H1 (cell line): ENCODE data around the gene ADCY7. TPM values are rescaled to one million over a fixed set of nuclear protein-coding genes. Genes with fewer than 3 reads are reported as not detected.

ENCODE experiments used
- CTCF ChIA-PET: fragments of 300-600 bp; sonication (Branson Sonifier 250); formaldehyde crosslinking; loops from one replicate; lab custom pipeline; 2021; ENCODE audit not compliant: partially characterized antibody; lab: Charles Lee
- POLR2A ChIA-PET: fragments of 300-600 bp; sonication (Branson Sonifier 250); formaldehyde crosslinking; loops from one replicate; lab custom pipeline; 2021; ENCODE audit warnings: inconsistent platforms; ENCODE audit not compliant: partially characterized antibody; lab: Charles Lee
- DNase-seq, 2 experiments: peaks; one replicate each; pipeline versions ENCODE4 v3.0.0 to v3.0.0-alpha.2; 2010 to 2022; ENCODE audit warnings: low spot score in 2 of 2, low read depth in 1 of 2, mixed read lengths in 1 of 2
- FAIRE-seq: peaks from 2 replicates; lab custom pipeline; 2011; peaks lifted over from hg19 to GRCh38; lab: Jason Lieb, UNC
- H2AFZ ChIP-seq: 2 replicates; pipeline ENCODE4 v1.8.1; 2012; ENCODE audit warnings: low read length, inconsistent platforms
- H2AK5ac ChIP-seq: 2 replicates; pipeline ENCODE4 v1.6.1; 2013; ENCODE audit warnings: low read depth, low read length
- H2BK120ac ChIP-seq: replicated peaks from 2 replicates; pipeline ENCODE3; 2013; ENCODE audit warnings: low read depth, low read length, inconsistent platforms
- H2BK12ac ChIP-seq: 2 replicates; pipeline ENCODE4 v1.6.1; 2013; ENCODE audit warnings: low read depth, low read length
- H2BK15ac ChIP-seq: 2 replicates; pipeline ENCODE4 v1.6.1; 2013; ENCODE audit warnings: low read length
- H2BK20ac ChIP-seq: 2 replicates; pipeline ENCODE4 v1.6.1; 2013; ENCODE audit warnings: low read length
- H2BK5ac ChIP-seq: 2 replicates; pipeline ENCODE4 v1.6.1; 2013; ENCODE audit warnings: low read depth, low read length
- H3K14ac ChIP-seq: 2 replicates; pipeline ENCODE4 v1.6.1; 2013; ENCODE audit warnings: inconsistent platforms; ENCODE audit not compliant: insufficient read length
- H3K18ac ChIP-seq: 2 replicates; pipeline ENCODE4 v1.6.1; 2013; ENCODE audit warnings: low read length; ENCODE audit errors: extremely low read depth
- H3K23ac ChIP-seq: 2 replicates; pipeline ENCODE4 v1.6.1; 2013; ENCODE audit warnings: inconsistent platforms; ENCODE audit not compliant: insufficient read length
- H3K23me2 ChIP-seq: 2 replicates; pipeline ENCODE4 v1.6.1; 2013; ENCODE audit warnings: low read depth, low read length
- H3K27ac ChIP-seq: 2 replicates; pipeline ENCODE4 v1.6.1; 2011; ENCODE audit warnings: low read depth, low read length, inconsistent platforms
- H3K27me3 ChIP-seq, 4 experiments: replicated peaks in 1 of 4; 1 replicate in 1 of 4; 2 replicates in 3 of 4; pipeline versions ENCODE4 v1.6.1 to v1.8.1; 2011 to 2013; ENCODE audit warnings: low read length in 3 of 4, mild to moderate bottlenecking in 3 of 4, inconsistent platforms in 2 of 4, mixed read lengths in 2 of 4, moderate library complexity in 1 of 4; ENCODE audit not compliant: control insufficient read depth in 3 of 4, insufficient read depth in 3 of 4; ENCODE audit errors: extremely low read depth in 1 of 4
- H3K36me3 ChIP-seq, 4 experiments: 2 replicates each; pipeline versions ENCODE4 v1.6.1 to v1.8.1; 2011 to 2013; ENCODE audit warnings: mild to moderate bottlenecking in 4 of 4, low read length in 3 of 4, moderate library complexity in 2 of 4, control low read depth in 1 of 4, inconsistent platforms in 1 of 4; ENCODE audit not compliant: insufficient read depth in 4 of 4, control insufficient read depth in 2 of 4
- H3K4ac ChIP-seq: replicated peaks from 2 replicates; pipeline ENCODE3; 2013; ENCODE audit warnings: low read length, low read depth, mixed read lengths, inconsistent platforms; ENCODE audit not compliant: insufficient read length
- H3K4me1 ChIP-seq, 4 experiments: replicated peaks in 1 of 4; 1 replicate in 1 of 4; 2 replicates in 3 of 4; pipeline versions ENCODE4 v1.6.1 to v1.8.1; 2011 to 2013; ENCODE audit warnings: low read length in 3 of 4, inconsistent platforms in 2 of 4, mixed read lengths in 1 of 4; ENCODE audit not compliant: insufficient read depth in 4 of 4, control insufficient read depth in 3 of 4
- H3K4me2 ChIP-seq, 2 experiments: 2 replicates each; pipeline versions ENCODE4 v1.6.1 to v1.8.1; 2011 to 2013; ENCODE audit warnings: low read depth in 2 of 2, low read length in 2 of 2, control low read depth in 1 of 2, inconsistent platforms in 1 of 2, mild to moderate bottlenecking in 1 of 2; ENCODE audit not compliant: insufficient read depth in 1 of 2
- H3K4me3 ChIP-seq, 4 experiments: fragments of 200-600, 300-600 bp in 1 of 4; sonication (generic), shearing (Covaris generic), sonication (Bioruptor Twin) in 1 of 4; 2 replicates each; pipeline versions ENCODE4 v1.5.1 to v1.8.1; 2011 to 2016; ENCODE audit warnings: low read length in 4 of 4, low read depth in 3 of 4, control low read depth in 2 of 4, inconsistent platforms in 2 of 4, mild to moderate bottlenecking in 2 of 4, mixed read lengths in 1 of 4, moderate library complexity in 1 of 4; ENCODE audit not compliant: insufficient read depth in 2 of 4; ENCODE audit errors: extremely low read depth in 1 of 4
- H3K56ac ChIP-seq: replicated peaks from 2 replicates; pipeline ENCODE3; 2013; ENCODE audit warnings: low read depth, mild to moderate bottlenecking, mixed read lengths, low read length, inconsistent platforms; ENCODE audit not compliant: insufficient read length
- H3K79me1 ChIP-seq: 2 replicates; pipeline ENCODE4 v1.6.1; 2013; ENCODE audit warnings: low read depth, low read length, control low read depth
- H3K79me2 ChIP-seq, 2 experiments: 2 replicates each; pipeline versions ENCODE4 v1.6.1 to v1.8.1; 2012 to 2013; ENCODE audit warnings: low read length in 2 of 2, mild to moderate bottlenecking in 2 of 2, inconsistent platforms in 1 of 2; ENCODE audit not compliant: insufficient read depth in 2 of 2, control insufficient read depth in 1 of 2
- H3K9ac ChIP-seq, 4 experiments: replicated peaks in 1 of 4; 1 replicate in 1 of 4; 2 replicates in 3 of 4; pipeline versions ENCODE4 v1.6.1 to v1.8.1; 2011 to 2013; ENCODE audit warnings: low read depth in 3 of 4, low read length in 3 of 4, control low read depth in 2 of 4, mild to moderate bottlenecking in 2 of 4, moderate library complexity in 2 of 4, inconsistent platforms in 1 of 4; ENCODE audit errors: extremely low read depth in 1 of 4
- H3K9me3 ChIP-seq, 2 experiments: 2 replicates each; pipeline versions ENCODE4 v1.6.1 to v1.8.1; 2012 to 2013; ENCODE audit warnings: mild to moderate bottlenecking in 2 of 2, moderate library complexity in 2 of 2, control low read depth in 1 of 2, inconsistent platforms in 1 of 2, low read depth in 1 of 2, low read length in 1 of 2, mixed read lengths in 1 of 2; ENCODE audit not compliant: insufficient read depth in 2 of 2
- H4K20me1 ChIP-seq, 2 experiments: replicated peaks in 1 of 2; 2 replicates each; pipeline versions ENCODE3 to v1.8.1; 2011 to 2013; ENCODE audit warnings: inconsistent platforms in 2 of 2, low read length in 2 of 2, mild to moderate bottlenecking in 1 of 2; ENCODE audit not compliant: insufficient read depth in 2 of 2, control insufficient read depth in 1 of 2
- H4K5ac ChIP-seq: 2 replicates; pipeline ENCODE4 v1.6.1; 2013; ENCODE audit warnings: low read length, low read depth, mixed read lengths, inconsistent platforms; ENCODE audit not compliant: insufficient read length
- H4K8ac ChIP-seq: 2 replicates; pipeline ENCODE4 v1.8.0; 2013; ENCODE audit warnings: mild to moderate bottlenecking, moderate library complexity, low read length, inconsistent platforms; ENCODE audit not compliant: insufficient read depth; ENCODE audit errors: extremely low read depth
- H4K91ac ChIP-seq: replicated peaks from 2 replicates; pipeline ENCODE3; 2013; ENCODE audit warnings: low read length, mixed read lengths, inconsistent platforms; ENCODE audit not compliant: insufficient read length
- POLR2A ChIP-seq, 2 experiments: IDR thresholded peaks; 1 replicate in 1 of 2; 2 replicates in 1 of 2; pipeline ENCODE4 v1.6.1; 2011; ENCODE audit warnings: low read depth in 2 of 2, low read length in 2 of 2, mild to moderate bottlenecking in 2 of 2; ENCODE audit errors: control extremely low read depth in 1 of 2
- SP2 ChIP-seq: IDR thresholded peaks from 2 replicates; pipeline ENCODE4 v1.6.1; 2012; ENCODE audit warnings: mild to moderate bottlenecking, low read length, inconsistent platforms
- WGBS, 2 experiments: shearing (Covaris generic) in 1 of 2; methylation state at CpG; one replicate each; pipeline versions ENCODE4 v1.1.6 to v1.1.7; 2013 to 2015; ENCODE audit warnings: low lambda C conversion rate in 2 of 2, mixed read lengths in 2 of 2, inconsistent platforms in 1 of 2, low coverage in 1 of 2, missing lambda C conversion rate in 1 of 2; ENCODE audit not compliant: insufficient replicate concordance in 2 of 2, insufficient coverage in 1 of 2, insufficient read length in 1 of 2; ENCODE audit errors: extremely low coverage in 1 of 2, missing lambda C conversion rate in 1 of 2; 5-methylcytosine and 5-hydroxymethylcytosine counted together
- polyA plus RNA-seq, 7 experiments: library from polyadenylated mRNA; depleted of rRNA in 3 of 7; stranded (reverse) in 5 of 7; unstranded in 2 of 7; fragments of >200 nt in 5 of 7; fragments of 200-250 nt in 2 of 7; gene quantifications; 1 replicate in 5 of 7; 2 replicates in 1 of 7; 4 replicates in 1 of 7; pipeline versions ENCODE4 v1.2.1 to v1.2.3, GENCODE V29; 2011 to 2013; ENCODE audit warnings: missing spikeins in 2 of 7, mixed read lengths in 2 of 7
- total RNA-seq: library from RNA; stranded (reverse); fragmentation: NEBNext Ultra II Directional; extraction: Animal tissue kit (Norgen Biotek cat#: 25700); gene quantifications from 2 replicates; pipeline ENCODE4 v1.2.1, GENCODE V29; 2021

ADCY7 gene
- total and polyA plus RNA-seq, 2 of the 8 experiments (the other 6 are each of a cell fraction or from before 2014, with no cell fraction given), result 2.4 to 5.1 TPM

DNA sequence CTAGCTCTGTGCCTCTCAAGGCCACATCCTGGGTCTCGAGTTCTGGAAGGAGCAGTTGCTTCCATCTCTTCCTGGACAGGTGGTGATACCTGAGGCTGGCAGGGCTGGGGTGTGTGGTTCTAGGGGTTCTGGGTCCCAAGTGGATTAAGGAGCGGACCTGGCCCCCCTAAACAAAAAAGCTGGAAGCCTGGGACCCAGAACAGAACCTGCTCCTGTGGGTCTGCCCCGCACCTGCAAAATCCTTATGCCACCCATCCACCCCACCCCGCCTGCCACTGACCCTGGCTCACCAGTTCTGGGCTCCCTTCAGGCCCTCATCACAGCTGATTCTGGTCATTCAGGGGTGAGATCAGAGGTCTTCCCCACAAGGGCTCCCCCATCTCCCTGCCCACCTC lies 44.8 kb downstream of the ADCY7 start:
- Histone ChIP-seq H2BK5ac (no peak overlapping the region), H3K9ac (no peak overlapping the region), H4K8ac (no peak overlapping the region), H3K27ac (no peak overlapping the region), H3K56ac (no peak overlapping the region), H2BK20ac (no peak overlapping the region), H3K4me2 (no peak overlapping the region), H4K20me1 (peaks cover 3 to 4% of the 10 kb centered on the region in 2 experiments), H2BK12ac (no peak overlapping the region), H3K79me1 (no peaks in the 10 kb centered on the region; the same call in 1 of the 2 replicates), H3K79me2 (no peaks in the 10 kb centered on the region), H3K36me3 (peaks cover 3 to 23% (median 5%) of the 10 kb centered on the region in 4 experiments; a peak in 6 of 8 replicates)
- DNase-seq, result no peak
- TF ChIP-seq SP2, result no peak
- 0 out of 3 replicates have a peak, but pooled peaks of 1 of the 2 experiments have one; percentile 26 for TF ChIP-seq POLR2A (IDR thresholded peaks at IDR 0.05; ENCODE audit: control extremely low read depth in 1 of 2, low read depth in 2 of 2, low read length in 2 of 2)
- TF ChIP-seq, all 59 proteins: peak for 1
- no peak overlapping the region for H3K14ac ChIP-seq
- H3K4me3 ChIP-seq, result no peak overlapping the region
- H3K23ac ChIP-seq, result no peak overlapping the region
- H3K23me2 ChIP-seq, result no peaks in the 10 kb centered on the region
- no peaks in the 10 kb centered on the region; a peak in 1 of 7 replicates for H3K4me1 ChIP-seq
- no peak overlapping the region for H3K18ac ChIP-seq
- no peak for FAIRE-seq
- no peak overlapping the region for H2AK5ac ChIP-seq
- no peak overlapping the region for H3K4ac ChIP-seq
- H2BK120ac ChIP-seq, result no peak overlapping the region
- H4K91ac ChIP-seq, result no peak overlapping the region
- no peaks in the 10 kb centered on the region; a peak in 1 of 4 replicates for H3K9me3 ChIP-seq
- ChIA-PET POLR2A (interaction anchor here (0.8 kb wide), 1 partner anchor 66 kb away, joined by 3 read pairs; no protein-coding TSS in a partner anchor), CTCF (interaction anchor here (0.5 kb wide), 1 partner anchor 168 kb away, joined by 3 read pairs; no protein-coding TSS in a partner anchor)
- WGBS, 2 experiments, result 86% methylated on average over 2 of the region's 4 CpGs; no CpG with 5 or more reads in 1 of the 2 experiments
- no peak overlapping the region for H2BK15ac ChIP-seq
- no peaks in the 10 kb centered on the region for H3K27me3 ChIP-seq
- H2AFZ ChIP-seq, result no peak overlapping the region
- no peak overlapping the region for H4K5ac ChIP-seq
